Measurements from ENCODE around the gene MYL3. TPM values are rescaled to one million over a fixed set of nuclear protein-coding genes. Genes with fewer than 3 reads are reported as not detected.

MYL3 gene
- total and polyA plus RNA-seq, 2 of the 4 experiments (the other 2 are of a cell fraction): 0.09 TPM; not detected in 1

DNA sequence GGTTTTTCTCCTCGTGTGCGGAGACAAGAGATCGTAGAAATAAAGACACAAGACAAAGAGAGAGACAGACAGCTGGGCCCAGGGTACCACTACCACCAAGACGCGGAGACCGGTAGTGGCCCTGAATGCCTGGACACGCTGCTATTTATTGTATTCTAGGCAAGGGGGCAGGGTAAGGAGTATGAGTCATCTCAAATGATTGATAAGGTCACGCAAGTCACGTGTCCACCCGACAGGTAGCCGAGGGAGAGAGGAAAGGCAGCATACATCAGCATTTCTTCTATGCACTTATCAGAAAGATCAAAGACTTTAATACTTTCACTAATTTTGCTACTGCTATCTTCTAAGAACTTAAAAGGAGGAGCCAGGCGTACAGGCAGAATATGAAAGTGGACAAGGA lies 28.2 kb downstream of the MYL3 start:
- WGBS, 2 experiments (ENCODE audit: extremely low coverage in 2 of 2, insufficient read length in 1 of 2): 100% methylated on average over 1 of the region's 12 CpGs; no CpG with 5 or more reads in 1 of the 2 experiments
- Histone ChIP-seq H3K4ac (ENCODE audit: low read depth, low read length) (no peak overlapping the region), H2AK5ac (ENCODE audit: low read depth, low read length) (no peak overlapping the region), H3K79me1 (ENCODE audit: low read depth in 1 of 2, low read length in 2 of 2) (no peaks in the 10 kb centered on the region), H3K9ac (ENCODE audit: low read depth, low read length) (no peak overlapping the region), H3K9me3 (ENCODE audit: control insufficient read depth, insufficient read depth, low read length) (peaks cover 10% of the 10 kb centered on the region), H4K91ac (ENCODE audit: insufficient read depth, low read depth, low read length) (no peak overlapping the region), H3K27ac (ENCODE audit: insufficient read depth, low read length) (no peak overlapping the region), H3K9me1 (ENCODE audit: insufficient read depth, low read length) (no peaks in the 10 kb centered on the region), H3K4me2 (ENCODE audit: low read depth, low read length) (no peak overlapping the region), H3K14ac (replicated peaks; ENCODE audit: low read depth, low read length) (no peak overlapping the region), H2AFZ (replicated peaks; ENCODE audit: low read length, poor library complexity) (no peak overlapping the region), H4K5ac (ENCODE audit: low read depth, low read length) (no peak overlapping the region), H2AK9ac (replicated peaks; ENCODE audit: low read depth, low read length, poor library complexity) (no peak overlapping the region), H4K8ac (ENCODE audit: low read depth in 2 of 2, low read length in 2 of 2) (no peak overlapping the region), H3K4me1 (ENCODE audit: control insufficient read depth, insufficient read depth, low read length) (no peaks in the 10 kb centered on the region), H2BK20ac (ENCODE audit: low read depth, low read length) (no peak overlapping the region), H4K20me1 (ENCODE audit: insufficient read depth, low read length) (no peaks in the 10 kb centered on the region), H2BK120ac (ENCODE audit: low read depth, low read length) (no peak overlapping the region), H3K18ac (ENCODE audit: low read depth, low read length) (no peak overlapping the region), H2BK15ac (ENCODE audit: low read depth, low read length) (no peak overlapping the region), H3K23ac (ENCODE audit: low read depth, low read length) (no peak overlapping the region), H3K27me3 (ENCODE audit: control insufficient read depth, insufficient read depth, low read length) (peaks cover 21% of the 10 kb centered on the region), H3K36me3 (ENCODE audit: control insufficient read depth, insufficient read depth, low read length) (no peaks in the 10 kb centered on the region), H3K4me3 (ENCODE audit: insufficient read depth, low read depth, low read length) (no peak overlapping the region), H2BK5ac (ENCODE audit: low read depth, low read length, poor library complexity, severe bottlenecking) (no peak overlapping the region), H3K56ac (ENCODE audit: extremely low read depth, insufficient read depth, low read length) (no peak overlapping the region)
- no TSS peak for BruUV-seq (replicated peaks)
- ChIA-PET POLR2A (ENCODE audit: unreplicated experiment) (no interaction called here), CTCF (no interaction called here)
- ATAC-seq (ENCODE audit: low read depth): no peak
- DNase-seq: no peak
- in situ Hi-C loops (cut with MboI; ENCODE audit: low sequenced_read_pairs): no loop called here
- TF ChIP-seq SMC3 (IDR thresholded peaks at IDR 0.05; ENCODE audit: low read depth, low read length): no peak
- TF ChIP-seq RCOR1 (IDR thresholded peaks at IDR 0.05; ENCODE audit: insufficient replicate concordance, low read length): no peak
- no peak for TF ChIP-seq RFX5 (IDR thresholded peaks at IDR 0.05; ENCODE audit: low read depth, low read length)
- dilution Hi-C loops (cut with HindIII; ENCODE audit: low sequenced_read_pairs, unreplicated experiment): no loop called here
- intact Hi-C loops (cut with micrococcal nuclease): no loop called here
